GM12864 (cell line): ENCODE measurements around the gene FSTL5.

Source experiments
- DNase-seq: peaks from one replicate; pipeline ENCODE4 v3.0.0-alpha.2; 2011; ENCODE audit warnings: low read depth
- H3K4me3 ChIP-seq: 2 replicates; pipeline ENCODE4 v1.5.1; 2011; ENCODE audit warnings: mild to moderate bottlenecking, low read depth, low read length, control low read depth
- TF ChIP-seq, protein P1 (sequence below): IDR thresholded peaks from 2 replicates; pipeline ENCODE4 v1.5.1; 2011; ENCODE audit warnings: low read depth, mild to moderate bottlenecking, moderate library complexity, low read length, control low read depth, inconsistent platforms; ENCODE audit errors: missing control alignments

FSTL5 gene

DNA sequence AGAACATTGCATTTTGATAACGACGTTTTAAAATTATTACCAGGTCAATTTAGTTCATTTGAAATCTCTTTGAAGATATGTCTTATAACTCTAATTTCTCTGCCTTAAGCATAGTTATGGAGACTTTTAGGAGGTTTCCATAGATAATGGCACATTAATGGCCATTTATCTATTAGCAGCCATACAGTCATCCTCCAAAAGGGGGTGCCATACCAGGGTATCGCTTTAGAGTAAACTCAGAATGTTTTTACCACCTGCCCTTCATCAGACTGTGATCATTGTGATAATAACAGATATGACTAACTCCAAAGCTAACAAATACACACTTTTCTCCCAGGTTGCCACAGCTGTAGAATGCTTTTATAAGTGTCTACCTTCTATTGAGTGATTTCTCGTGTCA lies 461.5 kb downstream of the FSTL5 start:
- no peak overlapping the region for H3K4me3 ChIP-seq
- TF ChIP-seq, protein P1, sequence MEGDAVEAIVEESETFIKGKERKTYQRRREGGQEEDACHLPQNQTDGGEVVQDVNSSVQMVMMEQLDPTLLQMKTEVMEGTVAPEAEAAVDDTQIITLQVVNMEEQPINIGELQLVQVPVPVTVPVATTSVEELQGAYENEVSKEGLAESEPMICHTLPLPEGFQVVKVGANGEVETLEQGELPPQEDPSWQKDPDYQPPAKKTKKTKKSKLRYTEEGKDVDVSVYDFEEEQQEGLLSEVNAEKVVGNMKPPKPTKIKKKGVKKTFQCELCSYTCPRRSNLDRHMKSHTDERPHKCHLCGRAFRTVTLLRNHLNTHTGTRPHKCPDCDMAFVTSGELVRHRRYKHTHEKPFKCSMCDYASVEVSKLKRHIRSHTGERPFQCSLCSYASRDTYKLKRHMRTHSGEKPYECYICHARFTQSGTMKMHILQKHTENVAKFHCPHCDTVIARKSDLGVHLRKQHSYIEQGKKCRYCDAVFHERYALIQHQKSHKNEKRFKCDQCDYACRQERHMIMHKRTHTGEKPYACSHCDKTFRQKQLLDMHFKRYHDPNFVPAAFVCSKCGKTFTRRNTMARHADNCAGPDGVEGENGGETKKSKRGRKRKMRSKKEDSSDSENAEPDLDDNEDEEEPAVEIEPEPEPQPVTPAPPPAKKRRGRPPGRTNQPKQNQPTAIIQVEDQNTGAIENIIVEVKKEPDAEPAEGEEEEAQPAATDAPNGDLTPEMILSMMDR = peak; percentile 12
- DNase-seq = no peak

DNA sequence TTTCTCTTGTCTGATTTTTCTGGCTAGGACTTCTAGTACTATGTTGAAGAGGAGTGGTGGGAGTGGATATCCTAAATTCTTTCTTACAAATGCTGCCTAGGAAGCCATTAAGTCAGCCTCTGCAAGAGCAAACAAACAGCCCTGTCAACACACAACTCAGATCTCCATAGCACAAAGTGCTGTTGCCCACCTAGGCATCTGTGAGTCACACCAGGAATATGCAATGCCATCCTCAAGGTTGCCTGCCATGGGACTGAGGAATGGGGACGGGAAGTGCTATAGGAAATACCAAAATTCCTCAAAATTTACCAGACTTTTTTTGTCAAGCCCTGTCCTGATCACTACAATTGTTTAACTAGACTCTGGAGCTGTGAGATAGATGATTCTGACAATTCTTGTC lies 466.9 kb downstream of the FSTL5 start:
- DNase-seq = no peak
- H3K4me3 ChIP-seq = no peak overlapping the region
- TF ChIP-seq, protein P1 = no peak

DNA sequence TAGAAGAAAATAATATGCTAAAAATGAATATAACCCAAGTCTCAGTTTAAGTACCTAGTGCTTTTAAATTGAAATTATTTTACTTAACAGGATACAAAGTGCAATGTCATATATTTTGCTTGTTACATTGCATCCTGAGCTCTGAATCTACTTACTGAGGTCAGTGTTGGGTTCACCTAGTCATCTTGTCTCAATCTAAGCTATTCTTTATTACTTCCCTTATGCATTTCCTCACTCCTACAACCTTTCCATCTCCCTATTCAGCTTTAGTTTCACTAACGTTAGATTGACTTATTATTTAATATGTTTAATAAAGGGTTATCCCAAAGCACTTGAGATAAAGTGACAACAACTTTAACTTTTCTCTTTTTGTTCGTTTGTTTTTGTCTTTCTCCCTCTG lies 483.7 kb downstream of the FSTL5 start:
- TF ChIP-seq, protein P1 = no peak
- DNase-seq = no peak
- no peak overlapping the region for H3K4me3 ChIP-seq

DNA sequence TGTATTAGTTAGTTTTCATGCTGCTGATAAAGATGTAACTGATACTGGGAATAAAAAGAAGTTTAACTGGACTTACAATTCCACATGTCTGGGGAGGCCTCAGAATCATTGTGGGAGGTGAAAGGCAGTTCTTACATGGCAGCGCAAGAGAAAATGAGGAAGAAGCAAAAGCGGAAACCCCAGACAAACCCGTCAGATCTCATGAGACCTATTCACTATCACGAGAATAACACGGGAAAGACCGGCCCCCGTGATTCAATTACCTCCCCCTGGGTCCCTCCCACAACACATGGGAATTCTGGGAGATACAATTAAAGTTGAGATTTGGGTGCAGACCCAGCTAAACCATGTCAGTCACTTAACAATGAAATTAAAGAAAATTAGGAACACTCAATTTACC lies 499.1 kb downstream of the FSTL5 start:
- TF ChIP-seq, protein P1 = no peak
- DNase-seq = no peak
- H3K4me3 ChIP-seq = no peak overlapping the region

DNA sequence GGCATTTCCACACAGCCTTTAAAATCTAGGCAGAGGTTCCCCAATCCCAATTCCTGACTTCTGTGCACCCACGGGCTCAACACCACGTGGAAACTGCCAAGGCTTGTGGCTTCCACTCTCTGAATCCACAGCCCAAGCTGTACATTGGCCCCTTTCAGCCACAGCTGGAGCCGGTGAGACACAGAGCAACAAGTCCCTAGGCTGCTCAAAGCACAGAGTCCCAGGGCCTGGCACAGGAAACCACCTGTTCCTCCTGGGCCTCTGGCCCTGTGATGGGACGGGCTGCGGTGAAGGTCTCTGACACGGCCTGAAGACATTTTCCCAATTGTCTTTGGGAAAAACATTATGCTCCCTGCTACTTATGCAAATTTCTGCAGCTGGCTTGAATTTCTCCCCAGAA lies 500.0 kb downstream of the FSTL5 start:
- TF ChIP-seq, protein P1 = no peak
- H3K4me3 ChIP-seq = no peak overlapping the region
- no peak for DNase-seq

DNA sequence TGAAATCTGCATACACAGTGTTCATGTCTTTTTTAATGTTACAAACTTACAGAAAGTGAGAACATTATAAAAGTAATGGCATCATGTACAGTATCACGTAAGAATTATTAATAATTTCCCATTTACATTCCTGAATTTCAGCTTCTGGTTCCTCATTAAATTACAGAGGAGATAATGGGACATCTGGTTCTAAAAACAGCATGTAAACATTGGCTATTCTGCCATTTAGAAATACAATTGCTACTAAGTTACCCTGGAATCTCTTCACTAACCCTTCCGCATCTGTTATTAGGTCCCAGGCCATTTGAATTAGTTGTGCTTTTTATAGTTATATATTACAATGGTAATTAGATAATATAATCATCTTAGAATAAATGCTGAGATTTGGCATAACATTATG lies 505.1 kb downstream of the FSTL5 start:
- no peak for DNase-seq
- no peak overlapping the region for H3K4me3 ChIP-seq
- TF ChIP-seq, protein P1 = no peak

DNA sequence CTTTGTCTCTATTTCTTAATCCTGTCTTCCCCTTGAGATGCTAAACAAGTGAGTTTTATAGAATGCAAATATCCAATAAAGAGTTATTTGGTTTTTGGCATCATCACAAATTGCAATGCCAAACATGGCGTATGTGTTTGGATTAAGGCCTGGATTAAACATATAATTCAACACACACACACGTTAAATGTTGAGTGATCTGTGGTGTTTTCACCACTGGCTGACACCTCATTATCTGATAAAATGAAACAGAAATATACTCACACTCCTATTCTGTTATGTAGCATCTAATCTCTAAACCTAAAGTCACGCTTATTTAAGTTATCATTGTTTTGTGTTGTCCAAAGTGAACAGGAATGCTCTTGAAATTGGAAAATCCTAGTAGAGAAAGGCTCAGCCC lies 506.2 kb downstream of the FSTL5 start:
- DNase-seq = no peak
- no peak overlapping the region for H3K4me3 ChIP-seq
- TF ChIP-seq, protein P1 = no peak
